ENCODE results near the gene ST6GAL2. TPM values are rescaled to one million over a fixed set of nuclear protein-coding genes. Genes with fewer than 3 reads are reported as not detected.

ST6GAL2 gene
- total RNA-seq, 2 donors from 2014 or later, result 1.7 to 2.5 TPM

- H3K36me3 ChIP-seq, result no peaks in the 10 kb centered on the region
- H3K4me1 ChIP-seq, result no peaks in the 10 kb centered on the region
- H3K27ac ChIP-seq, result no peak overlapping the region
- no peak for TF ChIP-seq CTCF (IDR thresholded peaks at IDR 0.05)
- H3K9me3 ChIP-seq, result no peaks in the 10 kb centered on the region
- no peak overlapping the region for H3K9ac ChIP-seq (ENCODE audit: low read depth in 2 of 2, low read length in 2 of 2)
- intact Hi-C loops (cut with DNase I), result no loop called here
- no peaks in the 10 kb centered on the region for H3K27me3 ChIP-seq
- no peak for DNase-seq
- no peak overlapping the region for H3K4me3 ChIP-seq
Measured at GRCh38 chr2:106843910-106844250, 42.1 kb downstream of the ST6GAL2 start.

- DNase-seq, result no peak
- TF ChIP-seq CTCF (IDR thresholded peaks at IDR 0.05), result no peak
- H3K9me3 ChIP-seq, result no peaks in the 10 kb centered on the region
- no peak overlapping the region for H3K9ac ChIP-seq (ENCODE audit: low read depth in 2 of 2, low read length in 2 of 2)
- no peaks in the 10 kb centered on the region for H3K27me3 ChIP-seq
- no peak overlapping the region for H3K4me3 ChIP-seq
- no peaks in the 10 kb centered on the region for H3K4me1 ChIP-seq
- intact Hi-C loops (cut with DNase I), result no loop called here
- no peaks in the 10 kb centered on the region for H3K36me3 ChIP-seq
- no peak overlapping the region for H3K27ac ChIP-seq
Measured at GRCh38 chr2:106843001-106843909, 42.7 kb downstream of the ST6GAL2 start.

GRCh38 chr2:106841886-106842645 lies 43.9 kb downstream of the ST6GAL2 start:
- Histone ChIP-seq H3K27ac (no peak overlapping the region), H3K36me3 (no peaks in the 10 kb centered on the region), H3K9ac (ENCODE audit: low read depth in 2 of 2, low read length in 2 of 2) (no peak overlapping the region), H3K4me3 (no peak overlapping the region), H3K27me3 (no peaks in the 10 kb centered on the region), H3K4me1 (no peaks in the 10 kb centered on the region), H3K9me3 (no peaks in the 10 kb centered on the region)
- no peak for TF ChIP-seq CTCF (IDR thresholded peaks at IDR 0.05)
- intact Hi-C loops (cut with DNase I), result no loop called here
- DNase-seq, result no peak

- Histone ChIP-seq H3K27ac (no peak overlapping the region), H3K4me1 (no peaks in the 10 kb centered on the region), H3K9ac (ENCODE audit: low read depth in 2 of 2, low read length in 2 of 2) (no peak overlapping the region)
Measured at GRCh38 chr2:106840818-106841217, 45.1 kb downstream of the ST6GAL2 start.

More at GRCh38 chr2:106840818-106841217, 45.1 kb downstream of the ST6GAL2 start:
- Histone ChIP-seq H3K36me3 (no peaks in the 10 kb centered on the region), H3K4me3 (no peak overlapping the region), H3K9me3 (no peaks in the 10 kb centered on the region), H3K27me3 (no peaks in the 10 kb centered on the region)
- DNase-seq, result no peak
- intact Hi-C loops (cut with DNase I), result no loop called here
- no peak for TF ChIP-seq CTCF (IDR thresholded peaks at IDR 0.05)
